HepG2 (cell line): ENCODE data around the gene KIRREL2. TPM values are rescaled to one million over a fixed set of nuclear protein-coding genes. Genes with fewer than 3 reads are reported as not detected.

Experiments used
- ATAC-seq: fragments of 200-7000 bp; cut with Tn5 transposase; 3 replicates; pipeline ENCODE4 v1.9.1; 2020; ENCODE audit warnings: mild to moderate bottlenecking, moderate library complexity
- BruUV-seq: library from RNA; stranded (reverse); fragments of 400-500 nt; replicated peaks from 2 replicates; lab custom pipeline; 2021; lab: Mats Ljungman, UMichigan
- CTCF ChIA-PET: fragments of 300-600 bp; formaldehyde crosslinking; extraction: SDS; loops from one replicate; lab custom pipeline; 2021; ENCODE audit warnings: low total read pairs, inconsistent platforms, low intra/inter-chr PET ratio; lab: Yijun Ruan, JAX
- POLR2A ChIA-PET: fragments of 350-600 bp; sonication (Branson Sonifier 250); formaldehyde crosslinking; loops from one replicate; lab custom pipeline; 2020; ENCODE audit warnings: antibody characterized with exemption, inconsistent platforms; lab: Yijun Ruan, JAX
- DNase-seq: peaks from one replicate; pipeline ENCODE4 v3.0.0-alpha.2; 2015; ENCODE audit warnings: low spot score
- FAIRE-seq: peaks from 3 replicates; lab custom pipeline; 2011; peaks lifted over from hg19 to GRCh38; lab: Jason Lieb, UNC
- H2AFZ ChIP-seq: one replicate; pipeline ENCODE4 v1.6.1; 2011; ENCODE audit warnings: low read length, inconsistent platforms
- H3K27ac ChIP-seq: fragments of 300-600 bp; 3 replicates; pipeline ENCODE4 v1.8.0; 2011; ENCODE audit warnings: mixed run types, mild to moderate bottlenecking, mixed read lengths, low read length, inconsistent platforms; ENCODE audit not compliant: insufficient read depth; ENCODE audit errors: extremely low read length
- H3K27me3 ChIP-seq, 2 experiments: fragments of 200-600 bp in 1 of 2; 2 replicates in 1 of 2; 3 replicates in 1 of 2; pipeline versions ENCODE4 v1.6.0 to v1.8.0; 2011; ENCODE audit warnings: low read length in 2 of 2, mild to moderate bottlenecking in 2 of 2, moderate library complexity in 2 of 2, inconsistent platforms in 1 of 2; ENCODE audit not compliant: insufficient read depth in 2 of 2, control insufficient read depth in 1 of 2
- H3K36me3 ChIP-seq, 2 experiments: fragments of 200-600 bp in 1 of 2; replicated peaks in 1 of 2; 2 replicates in 1 of 2; 3 replicates in 1 of 2; pipeline versions ENCODE4 v1.5.1 to v1.8.0; 2011; ENCODE audit warnings: low read length in 2 of 2, inconsistent platforms in 1 of 2; ENCODE audit not compliant: insufficient read depth in 2 of 2, control insufficient read depth in 1 of 2
- H3K4me1 ChIP-seq: 2 replicates; pipeline ENCODE4 v1.5.1; 2012; ENCODE audit warnings: low read length, inconsistent platforms; ENCODE audit not compliant: insufficient read depth
- H3K4me2 ChIP-seq: 2 replicates; pipeline ENCODE4 v1.6.0; 2011; ENCODE audit warnings: low read depth, low read length, inconsistent platforms
- H3K4me3 ChIP-seq, 3 experiments: fragments of 200-600 bp in 1 of 3; sonication (generic), shearing (Covaris generic) in 1 of 3; replicated peaks in 1 of 3; 2 replicates each; pipeline ENCODE4 v1.5.1; 2011 to 2016; ENCODE audit warnings: low read length in 3 of 3, inconsistent platforms in 2 of 3, low read depth in 2 of 3, mild to moderate bottlenecking in 2 of 3, control low read depth in 1 of 3, mixed read lengths in 1 of 3; ENCODE audit not compliant: insufficient read depth in 1 of 3
- H3K79me2 ChIP-seq: one replicate; pipeline ENCODE4 v1.6.1; 2011; ENCODE audit warnings: low read length, inconsistent platforms; ENCODE audit not compliant: insufficient read depth
- H3K9ac ChIP-seq: 2 replicates; pipeline ENCODE4 v1.6.0; 2011; ENCODE audit warnings: mild to moderate bottlenecking, low read depth, low read length, inconsistent platforms; ENCODE audit not compliant: insufficient read depth
- H3K9me3 ChIP-seq: 2 replicates; pipeline ENCODE4 v1.5.1; 2012; ENCODE audit warnings: mild to moderate bottlenecking, low read length
- H4K20me1 ChIP-seq: 2 replicates; pipeline ENCODE4 v1.6.0; 2011; ENCODE audit warnings: inconsistent platforms, mild to moderate bottlenecking, low read length, moderate library complexity; ENCODE audit not compliant: insufficient read depth
- HOXA3 ChIP-seq: sonication (generic); formaldehyde crosslinking; IDR thresholded peaks from 2 replicates; pipeline ENCODE4 v1.5.0; 2020; ENCODE audit warnings: missing genetic modification reagents
- JUND ChIP-seq: sonication (generic); formaldehyde crosslinking; IDR thresholded peaks from 2 replicates; pipeline ENCODE4 v1.8.0; 2022; ENCODE audit warnings: mild to moderate bottlenecking, missing genetic modification reagents
- KLF13 ChIP-seq: sonication (generic); formaldehyde crosslinking; IDR thresholded peaks from 2 replicates; pipeline ENCODE4 v1.4.0; 2020; ENCODE audit warnings: mild to moderate bottlenecking, missing genetic modification reagents
- MEIS2 ChIP-seq: sonication (generic); formaldehyde crosslinking; IDR thresholded peaks from 2 replicates; pipeline ENCODE4 v1.9.0; 2021; ENCODE audit warnings: mild to moderate bottlenecking, missing genetic modification reagents
- MLX ChIP-seq: IDR thresholded peaks from 2 replicates; pipeline ENCODE4 v1.6.1; 2016
- RFX1 ChIP-seq: fragments of 450-650 bp; IDR thresholded peaks from 2 replicates; pipeline ENCODE4 v1.6.1; 2017
- SMARCC2 ChIP-seq: fragments of 450-650 bp; IDR thresholded peaks from 2 replicates; pipeline ENCODE4 v1.6.1; 2017; ENCODE audit warnings: antibody characterized with exemption, mild to moderate bottlenecking
- TFAP4 ChIP-seq: sonication (generic); IDR thresholded peaks from 2 replicates; pipeline ENCODE4 v1.6.1; 2016; ENCODE audit warnings: low read depth, borderline replicate concordance
- U2AF2 ChIP-seq: fragments of 200-400 bp; formaldehyde crosslinking; IDR thresholded peaks from 2 replicates; pipeline ENCODE4 v1.6.1; 2017; ENCODE audit warnings: low read depth, mild to moderate bottlenecking, low read length
- ZMYM3 ChIP-seq: sonication (generic); formaldehyde crosslinking; IDR thresholded peaks from 2 replicates; pipeline ENCODE4 v1.5.1; 2020; ENCODE audit warnings: mild to moderate bottlenecking, missing genetic modification reagents
- ZNF121 ChIP-seq: sonication (generic); formaldehyde crosslinking; IDR thresholded peaks from 2 replicates; pipeline ENCODE4 v1.5.0; 2020; ENCODE audit warnings: mild to moderate bottlenecking, missing genetic modification reagents
- ZNF362 ChIP-seq: sonication (generic); formaldehyde crosslinking; IDR thresholded peaks from 2 replicates; pipeline ENCODE4 v1.4.0; 2020; ENCODE audit warnings: missing genetic modification reagents, mild to moderate bottlenecking, borderline replicate concordance
- WGBS: methylation state at CpG from one replicate; pipeline ENCODE4 v1.1.6; 2017; ENCODE audit warnings: low lambda C conversion rate; 5-methylcytosine and 5-hydroxymethylcytosine counted together
- in situ Hi-C: cut with HindIII; loops from 2 replicates; pipeline ENCODE4 v1.10.0; 2017; ENCODE audit warnings: low pct_unique_long_range_greater_than_20kb; ENCODE audit not compliant: extremely low pct_ligation_motif_present
- intact Hi-C: fragments of 100-400 bp; cut with micrococcal nuclease; formaldehyde crosslinking; loops from one replicate; pipeline ENCODE4 v1.10.0; 2022; ENCODE audit not compliant: unreplicated experiment
- polyA plus RNA-seq, 8 experiments: library from polyadenylated mRNA; depleted of rRNA in 3 of 8; stranded (reverse) in 7 of 8; unstranded in 1 of 8; fragments of >200 nt; fragmentation: Illumina TruSeq in 4 of 8; extraction: Trizol in 4 of 8; gene quantifications; 2 replicates each; pipeline versions ENCODE4 v1.2.1 to v1.2.3, GENCODE V29; 2011 to 2016; ENCODE audit warnings: low read depth in 4 of 8, missing spikeins in 1 of 8, mixed read lengths in 1 of 8; ENCODE audit not compliant: insufficient read depth in 1 of 8
- total RNA-seq, 5 experiments: library from RNA; depleted of rRNA; stranded (reverse); fragments of >200 nt; fragmentation: Illumina TruSeq; extraction: Trizol; gene quantifications; 2 replicates each; pipeline ENCODE4 v1.2.3, GENCODE V29; 2016; ENCODE audit warnings: low read depth in 1 of 5
- TF ChIP-seq, protein P1 (sequence below): sonication (generic); formaldehyde crosslinking; IDR thresholded peaks from 2 replicates; pipeline ENCODE4 v1.5.1; 2020; ENCODE audit warnings: missing genetic modification reagents, mild to moderate bottlenecking, borderline replicate concordance
- TF ChIP-seq, protein P2 (sequence below): IDR thresholded peaks from 2 replicates; pipeline ENCODE4 v1.6.1; 2016; ENCODE audit warnings: control low read depth

KIRREL2 gene
- total and polyA plus RNA-seq, 2 of the 13 experiments (the other 11 are each of a cell fraction or from before 2014, with no cell fraction given) = 0.18 to 2.4 TPM

- 99% methylated on average over 5 of the region's 5 CpGs for WGBS
- Histone ChIP-seq H3K4me2 (no peak overlapping the region), H3K36me3 (peaks cover 19 to 31% of the 10 kb centered on the region in 2 experiments; a peak in 4 of 5 replicates), H2AFZ (no peak overlapping the region), H3K27me3 (no peaks in the 10 kb centered on the region; a peak in 1 of 5 replicates), H3K9ac (no peak overlapping the region), H3K27ac (no peak overlapping the region), H4K20me1 (no peaks in the 10 kb centered on the region), H3K4me3 (no peak overlapping the region), H3K79me2 (peaks cover 17% of the 10 kb centered on the region), H3K9me3 (no peaks in the 10 kb centered on the region), H3K4me1 (peaks cover 11% of the 10 kb centered on the region)
- intact Hi-C loops (no loop called here), in situ Hi-C loops (no loop called here)
- ChIA-PET POLR2A (no interaction called here), CTCF (no interaction called here)
- FAIRE-seq (no peak), DNase-seq (no peak), ATAC-seq (no peak)
- no peak for TF ChIP-seq MEIS2
- no peak for TF ChIP-seq HOXA3 (CRISPR knock-in tag)
- TF ChIP-seq MLX (CRISPR knock-in tag) = no peak
- peak; percentile 67 for TF ChIP-seq ZNF121
- no peak for TF ChIP-seq JUND (CRISPR knock-in tag)
- TF ChIP-seq ZNF362 (CRISPR knock-in tag) = no peak
- TF ChIP-seq, protein P1, sequence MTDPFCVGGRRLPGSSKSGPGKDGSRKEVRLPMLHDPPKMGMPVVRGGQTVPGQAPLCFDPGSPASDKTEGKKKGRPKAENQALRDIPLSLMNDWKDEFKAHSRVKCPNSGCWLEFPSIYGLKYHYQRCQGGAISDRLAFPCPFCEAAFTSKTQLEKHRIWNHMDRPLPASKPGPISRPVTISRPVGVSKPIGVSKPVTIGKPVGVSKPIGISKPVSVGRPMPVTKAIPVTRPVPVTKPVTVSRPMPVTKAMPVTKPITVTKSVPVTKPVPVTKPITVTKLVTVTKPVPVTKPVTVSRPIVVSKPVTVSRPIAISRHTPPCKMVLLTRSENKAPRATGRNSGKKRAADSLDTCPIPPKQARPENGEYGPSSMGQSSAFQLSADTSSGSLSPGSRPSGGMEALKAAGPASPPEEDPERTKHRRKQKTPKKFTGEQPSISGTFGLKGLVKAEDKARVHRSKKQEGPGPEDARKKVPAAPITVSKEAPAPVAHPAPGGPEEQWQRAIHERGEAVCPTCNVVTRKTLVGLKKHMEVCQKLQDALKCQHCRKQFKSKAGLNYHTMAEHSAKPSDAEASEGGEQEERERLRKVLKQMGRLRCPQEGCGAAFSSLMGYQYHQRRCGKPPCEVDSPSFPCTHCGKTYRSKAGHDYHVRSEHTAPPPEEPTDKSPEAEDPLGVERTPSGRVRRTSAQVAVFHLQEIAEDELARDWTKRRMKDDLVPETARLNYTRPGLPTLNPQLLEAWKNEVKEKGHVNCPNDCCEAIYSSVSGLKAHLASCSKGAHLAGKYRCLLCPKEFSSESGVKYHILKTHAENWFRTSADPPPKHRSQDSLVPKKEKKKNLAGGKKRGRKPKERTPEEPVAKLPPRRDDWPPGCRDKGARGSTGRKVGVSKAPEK (CRISPR knock-in tag) = no peak
- TF ChIP-seq, protein P2, sequence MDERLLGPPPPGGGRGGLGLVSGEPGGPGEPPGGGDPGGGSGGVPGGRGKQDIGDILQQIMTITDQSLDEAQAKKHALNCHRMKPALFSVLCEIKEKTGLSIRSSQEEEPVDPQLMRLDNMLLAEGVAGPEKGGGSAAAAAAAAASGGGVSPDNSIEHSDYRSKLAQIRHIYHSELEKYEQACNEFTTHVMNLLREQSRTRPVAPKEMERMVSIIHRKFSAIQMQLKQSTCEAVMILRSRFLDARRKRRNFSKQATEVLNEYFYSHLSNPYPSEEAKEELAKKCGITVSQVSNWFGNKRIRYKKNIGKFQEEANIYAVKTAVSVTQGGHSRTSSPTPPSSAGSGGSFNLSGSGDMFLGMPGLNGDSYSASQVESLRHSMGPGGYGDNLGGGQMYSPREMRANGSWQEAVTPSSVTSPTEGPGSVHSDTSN (CRISPR knock-in tag) = no peak
- TF ChIP-seq TFAP4 = no peak
- no peak for TF ChIP-seq SMARCC2
- no peak for TF ChIP-seq KLF13 (CRISPR knock-in tag)
- no peak for TF ChIP-seq U2AF2
- no peak for TF ChIP-seq RFX1
- 0 out of 2 replicates have a peak, but pooled peaks have one; percentile 13 for TF ChIP-seq ZMYM3 (CRISPR knock-in tag)
- BruUV-seq = no TSS peak
Observed at GRCh38 chr19:35807633-35808032, 49.1 kb upstream of the KIRREL2 start.
